HG02938 (cell line): Measurements from ENCODE around the gene ANKRD34B.

Experiments
- ATAC-seq: cut with Tn5 transposase; IDR thresholded peaks from one replicate; pipeline ENCODE4 v1.9.1; 2021; ENCODE audit warnings: mild to moderate bottlenecking, moderate library complexity; ENCODE audit not compliant: unreplicated experiment

Gene ANKRD34B

DNA sequence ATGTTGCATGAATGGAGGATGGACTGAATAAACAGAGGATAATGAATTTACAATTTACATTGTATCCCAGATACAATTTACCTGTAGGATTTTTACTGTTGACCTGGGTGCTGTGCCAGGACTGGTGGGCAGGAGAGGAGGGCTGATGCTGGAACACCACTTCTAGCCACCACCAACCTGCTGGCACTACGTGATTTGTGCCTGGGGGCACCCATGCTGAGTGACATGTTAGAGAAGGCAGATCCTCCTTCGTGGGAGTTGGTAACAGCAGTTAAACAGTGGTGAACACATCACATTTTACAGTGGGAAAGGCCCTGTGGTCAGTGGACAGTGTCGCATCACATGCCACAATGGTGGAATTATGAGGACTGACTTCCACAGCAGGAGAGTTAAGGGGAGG, 3.0 kb upstream of the ANKRD34B start:
- ATAC-seq = no peak

GRCh38 chr5:80569086-80569960, 757 bp downstream of the ANKRD34B start:
- ATAC-seq = no peak

GRCh38 chr5:80568251-80568650, 1.8 kb downstream of the ANKRD34B start:
- no peak for ATAC-seq

DNA sequence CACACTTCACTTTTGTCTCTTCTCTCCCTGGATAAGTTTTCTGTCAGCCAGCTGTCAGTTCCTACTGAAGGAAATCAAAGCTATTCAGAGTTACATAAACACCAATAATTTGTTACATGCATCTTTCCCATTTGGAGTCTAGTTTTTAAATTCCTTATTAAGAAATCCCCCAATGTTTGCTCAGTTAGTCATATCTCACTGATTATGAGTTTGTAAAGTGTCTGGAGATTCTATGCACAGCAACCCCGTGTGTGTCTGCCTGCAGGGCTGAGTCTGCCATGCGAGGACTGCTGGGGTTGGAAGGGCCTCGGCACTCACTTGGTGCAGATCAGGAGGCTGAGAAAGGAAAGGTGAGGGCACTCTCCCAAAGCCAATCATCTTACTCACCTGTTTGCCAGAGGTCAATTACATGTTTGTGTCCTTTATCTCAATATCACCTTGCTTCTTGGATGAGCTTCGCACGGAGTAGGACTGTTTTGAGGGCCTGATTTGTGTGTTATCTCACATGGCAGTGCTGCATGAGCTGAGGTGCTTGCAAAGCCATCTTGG, 3.3 kb downstream of the ANKRD34B start:
- no peak for ATAC-seq

DNA sequence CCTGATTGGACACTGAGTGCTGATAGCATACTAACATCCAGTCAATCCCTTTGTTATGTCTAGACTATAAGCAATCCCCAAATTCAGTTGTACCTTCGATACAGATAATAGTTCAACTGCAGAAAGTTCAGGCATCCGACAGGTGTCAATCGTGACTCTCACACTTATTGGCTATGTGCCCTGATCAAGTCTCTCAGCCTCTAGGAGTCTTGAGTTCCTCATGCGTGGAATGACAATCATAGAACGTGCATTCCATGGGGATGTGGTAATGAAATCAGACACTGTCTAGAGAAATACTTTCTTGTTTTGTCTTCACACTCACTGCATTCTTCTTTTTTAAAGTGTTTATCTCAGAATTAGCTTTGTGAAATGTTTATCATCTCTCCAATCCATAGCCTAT, 4.8 kb downstream of the ANKRD34B start:
- ATAC-seq = no peak

DNA sequence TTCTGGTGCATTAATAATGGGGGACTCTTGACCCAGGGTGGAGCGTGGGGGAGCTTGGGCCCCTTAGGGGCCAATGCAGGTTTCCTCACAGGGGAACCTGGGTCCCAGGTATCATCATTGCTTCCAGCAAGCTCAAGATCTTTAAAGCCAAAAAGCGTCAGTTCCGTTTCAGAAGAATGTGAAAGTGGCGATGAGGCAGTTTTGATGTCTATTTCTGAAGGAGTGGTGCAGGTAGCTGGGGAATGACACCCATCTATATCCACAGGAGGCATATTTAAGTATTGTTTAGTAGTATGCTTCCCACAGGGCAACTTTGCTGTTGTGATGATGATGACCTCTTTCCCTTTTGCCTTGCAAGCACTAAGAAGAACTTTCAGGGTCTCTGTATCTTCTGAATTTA, 10.8 kb downstream of the ANKRD34B start:
- no peak for ATAC-seq

- ATAC-seq = no peak
Measured at GRCh38 chr5:80555099-80555498, 15.0 kb downstream of the ANKRD34B start.

DNA sequence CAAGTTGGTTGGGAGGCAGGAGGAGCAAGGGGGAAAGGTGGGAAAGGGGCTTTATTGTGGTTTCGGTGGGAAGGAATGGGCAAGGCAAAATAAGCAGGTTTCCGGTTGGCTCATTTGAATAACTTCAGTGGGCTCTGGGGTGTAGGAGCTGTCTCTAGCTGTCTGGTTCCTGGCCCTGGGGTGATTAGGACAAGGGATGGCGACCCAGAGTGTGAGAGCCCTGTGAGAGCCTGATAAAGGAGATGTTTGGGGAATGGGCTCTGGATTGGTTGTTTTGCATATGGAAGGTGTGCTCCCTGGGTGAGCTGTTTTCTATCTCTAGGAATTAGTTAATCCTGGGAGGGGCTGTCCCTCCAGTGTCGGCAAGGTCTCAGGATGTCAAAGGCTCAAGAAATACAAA, 15.4 kb downstream of the ANKRD34B start:
- ATAC-seq = no peak

DNA sequence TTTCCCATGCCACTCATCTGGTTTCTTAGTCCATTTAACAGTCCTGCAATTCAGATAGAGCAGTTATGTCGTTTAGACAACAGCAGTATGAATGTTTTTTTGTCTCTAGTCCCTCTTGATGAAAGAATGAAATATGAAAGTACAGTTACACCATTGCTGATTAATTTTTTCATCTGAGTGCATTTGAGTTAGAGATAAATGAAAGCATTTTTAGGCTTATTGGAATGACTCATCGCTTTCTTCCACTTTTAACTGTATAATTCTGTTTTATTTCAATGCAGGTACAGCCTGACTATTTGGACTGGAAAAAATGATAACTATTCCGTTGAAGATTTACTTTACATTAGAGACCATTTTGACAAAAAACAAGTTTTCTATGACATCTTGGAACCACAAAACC, 28.7 kb downstream of the ANKRD34B start:
- ATAC-seq = no peak

- ATAC-seq = no peak
Measured at GRCh38 chr5:80540691-80541090, 29.4 kb downstream of the ANKRD34B start.

DNA sequence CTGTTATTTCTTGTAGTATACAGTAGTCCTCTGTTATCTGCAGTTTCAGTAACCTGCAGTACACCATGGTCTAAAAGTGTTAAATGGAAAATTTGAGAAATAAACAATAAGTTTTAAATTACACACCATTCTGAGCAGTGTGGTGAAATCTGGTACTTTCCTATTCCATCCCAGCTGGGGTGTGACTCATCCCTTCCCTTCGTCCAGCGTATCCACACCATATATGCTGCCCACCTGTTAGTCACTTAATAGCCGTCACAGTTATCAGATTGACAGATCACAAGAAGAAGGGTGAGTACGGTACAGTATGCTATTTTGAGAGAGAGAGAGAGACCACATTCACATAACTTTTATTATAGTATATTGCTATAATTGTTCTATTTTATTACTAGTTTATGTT, 53.3 kb downstream of the ANKRD34B start:
- no peak for ATAC-seq

- ATAC-seq = no peak
Measured at GRCh38 chr5:80509362-80509761, 60.7 kb downstream of the ANKRD34B start.

DNA sequence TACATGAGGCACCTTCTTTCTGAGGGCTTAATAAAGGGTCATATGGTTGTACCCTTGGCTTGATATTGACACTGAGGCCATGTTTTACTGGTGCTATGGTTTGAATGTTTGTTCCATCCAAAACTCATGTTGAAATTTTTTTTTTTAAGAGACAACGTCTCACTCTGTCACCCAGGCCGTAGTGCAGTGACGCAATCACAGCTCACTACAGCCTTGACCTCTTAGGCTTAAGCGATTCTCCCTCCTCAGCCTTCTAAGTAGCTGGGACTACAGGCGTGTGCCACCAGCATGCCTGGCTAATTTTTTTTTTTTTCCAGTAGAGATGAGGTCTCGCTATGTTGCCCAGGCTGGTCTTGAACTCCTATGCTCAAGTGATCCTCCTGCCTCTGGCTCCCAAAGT, 61.2 kb downstream of the ANKRD34B start:
- ATAC-seq = no peak

- no peak for ATAC-seq
Measured at GRCh38 chr5:80507663-80508062, 62.4 kb downstream of the ANKRD34B start.
